Measurements from ENCODE around the gene MR1.

The MR1 gene

DNA sequence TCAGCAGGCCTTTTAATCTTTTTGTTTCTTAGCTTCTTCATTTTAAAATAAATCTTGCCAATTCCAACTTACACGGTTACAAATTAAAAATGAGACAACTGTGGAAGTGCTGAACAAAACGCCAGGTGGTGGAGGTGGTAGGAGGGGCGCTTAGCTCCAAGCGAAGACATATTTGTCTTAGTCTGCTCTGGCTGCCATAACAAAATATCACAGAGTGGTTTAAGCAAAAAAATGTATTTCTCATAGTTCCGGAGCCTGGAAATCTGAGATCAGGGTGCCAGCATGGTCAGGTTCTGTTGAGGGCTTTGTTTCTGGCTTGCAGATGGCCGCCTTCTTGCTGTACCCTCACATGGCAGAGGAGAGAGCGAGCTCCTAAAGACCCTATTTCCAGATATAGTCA lies 69.6 kb downstream of the MR1 start:
- FAIRE-seq: no peak
- TF ChIP-seq TAF1 (IDR thresholded peaks at IDR 0.05; ENCODE audit: low read depth, low read length): no peak
- TF ChIP-seq PAX5 (IDR thresholded peaks at IDR 0.05; ENCODE audit: insufficient read depth, low read length, severe bottlenecking): no peak
- TF ChIP-seq SPI1 (IDR thresholded peaks at IDR 0.05; ENCODE audit: low read depth, low read length): no peak
- no peak for DNase-seq (ENCODE audit: insufficient read length, low spot score)

DNA sequence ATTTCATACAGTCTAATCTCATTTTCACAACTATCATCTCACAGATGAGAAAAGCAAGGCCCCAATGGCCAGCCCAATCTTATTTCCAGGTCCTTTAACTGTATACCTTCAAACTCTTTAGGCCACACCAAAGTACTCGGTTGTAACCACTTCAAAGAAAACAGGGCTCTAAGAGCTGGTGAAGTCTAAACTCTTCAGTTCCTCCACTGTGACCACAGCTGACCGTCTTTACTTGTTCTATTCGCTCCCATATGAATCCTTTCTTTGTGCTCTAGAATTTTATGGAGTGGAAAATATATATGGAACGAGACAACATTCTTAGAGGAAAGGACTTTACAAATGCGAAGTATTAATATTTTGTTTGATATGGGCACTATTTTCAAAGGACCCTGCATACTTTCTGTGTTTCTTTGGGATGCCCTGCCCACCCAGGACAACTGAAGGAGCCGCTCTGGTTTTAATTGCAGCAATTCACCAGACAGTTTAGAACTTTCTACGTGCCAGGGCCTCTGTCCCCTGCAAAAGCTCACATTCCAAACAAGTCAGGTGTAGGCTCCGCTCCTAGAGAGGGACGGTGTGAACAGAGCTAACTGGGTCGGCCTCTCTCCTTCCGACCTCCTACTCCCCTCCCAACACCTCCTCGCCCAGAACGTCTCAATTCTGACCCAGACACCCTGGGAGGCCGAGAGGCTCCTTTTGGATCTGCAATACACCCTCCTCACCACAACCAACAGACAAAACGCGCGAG lies 70.4 kb downstream of the MR1 start:
- DNase-seq (ENCODE audit: insufficient read length, low spot score) (no peak), FAIRE-seq (no peak)
- no peak for TF ChIP-seq POLR2AphosphoS5 (IDR thresholded peaks at IDR 0.05; ENCODE audit: low read depth, low read length)
- peak; percentile 51 for TF ChIP-seq SPI1 (IDR thresholded peaks at IDR 0.05; ENCODE audit: low read depth, low read length)
- no peak; the same call in 1 of the 2 replicates for TF ChIP-seq POLR2A (IDR thresholded peaks at IDR 0.05; ENCODE audit: low read depth, low read length)
- no peak for TF ChIP-seq PAX5 (IDR thresholded peaks at IDR 0.05; ENCODE audit: insufficient read depth, low read length, severe bottlenecking)
- TF ChIP-seq POU2F2 (IDR thresholded peaks at IDR 0.05; ENCODE audit: low read depth, low read length): no peak

GRCh38 chr1:181104790-181105133 lies 71.0 kb downstream of the MR1 start:
- DNase-seq (ENCODE audit: insufficient read length, low spot score) (no peak), FAIRE-seq (peak; percentile 35)
- TF ChIP-seq POLR2A (IDR thresholded peaks at IDR 0.05; ENCODE audit: low read depth, low read length) (no peak; the same call in 1 of the 2 replicates), SPI1 (IDR thresholded peaks at IDR 0.05; ENCODE audit: low read depth, low read length) (no peak), POU2F2 (IDR thresholded peaks at IDR 0.05; ENCODE audit: low read depth, low read length) (no peak), PAX5 (IDR thresholded peaks at IDR 0.05; ENCODE audit: insufficient read depth, low read length, severe bottlenecking) (no peak), POLR2AphosphoS5 (IDR thresholded peaks at IDR 0.05; ENCODE audit: low read depth, low read length) (no peak), TAF1 (IDR thresholded peaks at IDR 0.05; ENCODE audit: low read depth, low read length) (no peak)

DNA sequence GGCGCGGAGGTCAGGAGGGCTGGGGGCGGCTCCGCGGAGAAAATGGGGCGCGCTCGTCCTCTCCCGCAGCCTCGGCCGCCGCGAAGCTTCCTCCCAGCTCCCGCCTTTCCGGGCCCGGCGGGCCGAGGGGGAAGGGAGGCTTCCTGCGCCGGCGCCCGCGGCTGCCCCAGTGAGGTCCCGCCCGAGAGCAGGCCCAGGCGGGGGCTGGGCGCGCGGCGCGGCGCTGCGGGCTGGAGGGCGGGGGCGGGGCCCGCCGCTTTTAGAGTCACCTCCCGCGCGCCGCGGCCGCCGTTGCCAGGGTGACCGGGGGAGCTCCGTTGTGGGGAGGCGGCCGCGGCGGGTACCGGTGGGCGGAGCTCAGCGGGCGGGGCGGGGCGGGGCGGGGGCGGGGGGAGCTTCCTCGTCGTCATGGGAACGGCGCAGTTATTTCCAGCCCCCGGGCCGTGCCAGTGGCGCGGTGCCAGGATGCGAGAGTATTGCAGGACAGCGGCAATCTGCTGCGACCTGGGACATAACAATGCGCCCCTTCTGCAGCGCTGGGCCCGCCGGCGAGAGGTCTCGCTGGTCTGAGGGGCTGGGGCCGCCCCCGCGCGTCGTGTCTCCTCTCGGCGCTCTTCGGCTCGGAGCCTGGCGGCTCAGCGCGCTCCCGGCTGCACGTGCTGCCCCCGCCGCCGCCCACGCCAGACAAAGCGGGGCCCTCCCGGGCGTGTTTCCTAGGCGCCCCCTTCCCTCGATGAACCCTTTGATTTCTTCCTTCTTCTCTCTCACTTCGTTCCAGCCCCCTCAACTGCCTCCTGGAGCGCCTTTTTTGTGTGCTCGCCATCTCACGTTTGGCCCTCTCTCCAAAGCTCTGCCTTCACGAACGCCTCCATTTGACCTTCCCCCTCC lies 71.6 kb downstream of the MR1 start:
- TF ChIP-seq POLR2A (IDR thresholded peaks at IDR 0.05; ENCODE audit: low read depth, low read length) (no peak; the same call in 1 of the 2 replicates), TAF1 (IDR thresholded peaks at IDR 0.05; ENCODE audit: low read depth, low read length) (0 out of 2 replicates have a peak, but pooled peaks have one; percentile 39)
- FAIRE-seq (peak; percentile 72), DNase-seq (ENCODE audit: insufficient read length, low spot score) (peak; percentile 89)

DNA sequence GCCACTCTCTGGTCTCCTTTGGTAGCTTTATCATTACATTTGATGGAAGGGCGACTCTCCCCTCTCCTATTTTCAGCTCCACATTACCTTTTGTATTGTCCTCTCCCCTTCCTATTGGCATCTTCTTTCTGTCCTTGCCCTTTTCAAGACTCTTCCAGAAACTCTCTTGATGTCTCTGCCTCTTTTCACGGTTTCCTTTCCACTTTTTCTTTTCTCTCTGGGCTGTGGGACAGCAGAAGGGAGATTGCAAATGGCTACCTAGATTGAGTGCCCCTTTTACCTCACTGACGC lies 72.2 kb downstream of the MR1 start:
- FAIRE-seq: no peak
- no peak for DNase-seq (ENCODE audit: insufficient read length, low spot score)
- no peak for TF ChIP-seq TAF1 (IDR thresholded peaks at IDR 0.05; ENCODE audit: low read depth, low read length)
- TF ChIP-seq POLR2AphosphoS5 (IDR thresholded peaks at IDR 0.05; ENCODE audit: low read depth, low read length): no peak
- TF ChIP-seq POLR2A (IDR thresholded peaks at IDR 0.05; ENCODE audit: low read depth, low read length): no peak
- no peak for TF ChIP-seq POU2F2 (IDR thresholded peaks at IDR 0.05; ENCODE audit: low read depth, low read length)
- TF ChIP-seq SPI1 (IDR thresholded peaks at IDR 0.05; ENCODE audit: low read depth, low read length): no peak
- TF ChIP-seq PAX5 (IDR thresholded peaks at IDR 0.05; ENCODE audit: insufficient read depth, low read length, severe bottlenecking): no peak

DNA sequence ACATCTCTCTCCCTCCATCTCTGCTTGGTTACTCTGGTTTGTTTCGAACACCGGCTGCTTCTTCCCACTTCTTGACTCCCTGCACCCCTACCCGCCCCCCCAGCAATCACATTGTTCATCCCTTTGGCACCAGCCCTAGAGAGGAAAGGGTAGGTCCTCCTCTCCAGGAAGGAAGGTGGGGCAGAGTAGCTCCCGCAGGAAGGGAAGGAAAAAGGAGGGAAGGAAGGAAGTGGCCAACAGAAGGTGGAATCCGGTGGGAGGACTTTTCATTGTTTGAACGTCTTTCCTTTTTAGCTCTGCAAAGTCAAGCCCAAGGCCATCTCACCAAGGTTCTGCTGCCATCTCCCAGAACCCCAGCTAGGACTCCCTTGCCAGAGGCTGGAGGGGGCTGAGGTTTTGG lies 72.7 kb downstream of the MR1 start:
- DNase-seq (ENCODE audit: insufficient read length, low spot score) (no peak), FAIRE-seq (no peak)
- no peak for TF ChIP-seq POLR2AphosphoS5 (IDR thresholded peaks at IDR 0.05; ENCODE audit: low read depth, low read length)

DNA sequence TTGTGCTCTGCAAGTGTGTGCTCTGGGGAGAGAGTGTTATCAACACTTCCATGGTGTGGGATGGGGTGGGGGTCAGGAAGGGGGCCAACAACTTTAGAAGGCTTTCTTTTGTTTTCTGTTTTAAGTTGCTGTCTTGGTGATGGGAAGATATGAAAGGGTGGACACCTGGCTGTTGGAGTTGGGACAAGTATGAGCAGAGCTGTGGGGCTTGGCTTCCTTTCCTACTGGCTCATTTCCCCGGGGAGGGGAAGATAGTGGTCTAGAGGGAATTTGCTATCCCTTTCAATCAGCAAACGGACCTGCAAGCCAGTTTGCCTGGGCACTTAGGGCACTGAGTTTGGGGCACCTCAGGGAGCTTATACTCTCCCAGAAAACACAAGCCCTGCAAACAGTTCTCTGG lies 73.9 kb downstream of the MR1 start:
- FAIRE-seq (no peak), DNase-seq (ENCODE audit: insufficient read length, low spot score) (no peak)
- TF ChIP-seq PAX5 (IDR thresholded peaks at IDR 0.05; ENCODE audit: insufficient read depth, low read length, severe bottlenecking) (no peak), TAF1 (IDR thresholded peaks at IDR 0.05; ENCODE audit: low read depth, low read length) (no peak), POLR2AphosphoS5 (IDR thresholded peaks at IDR 0.05; ENCODE audit: low read depth, low read length) (no peak), POU2F2 (IDR thresholded peaks at IDR 0.05; ENCODE audit: low read depth, low read length) (no peak), SPI1 (IDR thresholded peaks at IDR 0.05; ENCODE audit: low read depth, low read length) (no peak), POLR2A (IDR thresholded peaks at IDR 0.05; ENCODE audit: low read depth, low read length) (no peak)

DNA sequence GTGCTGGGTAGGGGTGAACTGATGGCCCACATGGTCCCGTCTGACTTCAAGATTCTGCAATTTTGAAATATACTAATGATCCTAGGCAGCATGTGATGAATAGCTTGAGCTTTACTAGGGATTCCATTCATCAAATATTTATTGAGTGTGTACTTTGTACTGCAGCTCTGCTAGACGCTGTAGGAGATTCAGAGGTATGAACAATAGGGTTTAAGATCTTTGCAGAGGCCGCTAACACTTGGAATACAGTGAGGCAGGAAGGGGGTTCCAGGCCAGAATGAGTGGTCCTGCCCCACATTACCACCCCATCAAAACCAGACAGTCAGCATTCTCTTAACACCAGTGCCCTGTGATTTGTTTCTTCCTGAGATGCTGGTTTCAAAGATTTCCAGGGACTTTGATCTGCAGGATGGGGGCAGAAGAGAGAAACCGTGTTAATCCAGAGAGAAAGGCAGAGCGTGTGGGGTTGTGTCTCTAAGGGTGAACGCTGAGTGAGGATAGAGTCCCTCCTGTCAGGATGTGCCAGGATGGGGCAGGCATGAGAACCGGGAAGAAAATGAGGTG lies 74.6 kb downstream of the MR1 start:
- TF ChIP-seq SPI1 (IDR thresholded peaks at IDR 0.05; ENCODE audit: low read depth, low read length) (no peak), POU2F2 (IDR thresholded peaks at IDR 0.05; ENCODE audit: low read depth, low read length) (no peak), PAX5 (IDR thresholded peaks at IDR 0.05; ENCODE audit: insufficient read depth, low read length, severe bottlenecking) (no peak), POLR2A (IDR thresholded peaks at IDR 0.05; ENCODE audit: low read depth, low read length) (no peak), POLR2AphosphoS5 (IDR thresholded peaks at IDR 0.05; ENCODE audit: low read depth, low read length) (no peak), TAF1 (IDR thresholded peaks at IDR 0.05; ENCODE audit: low read depth, low read length) (no peak)
- FAIRE-seq (no peak), DNase-seq (ENCODE audit: insufficient read length, low spot score) (no peak)

DNA sequence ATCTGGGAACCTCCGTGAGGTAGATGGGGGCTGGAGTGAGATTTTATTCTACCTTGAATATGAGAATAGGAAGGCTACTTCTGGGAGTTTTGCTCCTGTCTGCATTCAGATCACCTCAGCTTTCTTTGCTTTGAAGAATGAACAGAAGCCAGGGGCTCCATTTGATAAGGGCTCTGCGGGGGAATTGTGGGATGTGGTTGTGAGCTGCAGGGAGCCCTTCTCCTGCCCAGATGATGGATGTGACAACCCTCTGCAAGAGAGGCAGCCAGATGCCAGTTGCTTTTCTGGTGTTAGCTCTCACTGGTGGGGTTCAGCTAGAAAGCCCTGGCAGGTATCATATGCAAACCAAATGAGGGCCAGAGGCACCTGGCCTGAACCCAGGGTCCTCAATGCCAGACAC lies 76.2 kb downstream of the MR1 start:
- TF ChIP-seq POLR2AphosphoS5 (IDR thresholded peaks at IDR 0.05; ENCODE audit: low read depth, low read length) (no peak), PAX5 (IDR thresholded peaks at IDR 0.05; ENCODE audit: insufficient read depth, low read length, severe bottlenecking) (no peak), TAF1 (IDR thresholded peaks at IDR 0.05; ENCODE audit: low read depth, low read length) (no peak), POU2F2 (IDR thresholded peaks at IDR 0.05; ENCODE audit: low read depth, low read length) (no peak), SPI1 (IDR thresholded peaks at IDR 0.05; ENCODE audit: low read depth, low read length) (no peak), POLR2A (IDR thresholded peaks at IDR 0.05; ENCODE audit: low read depth, low read length) (no peak)
- DNase-seq (ENCODE audit: insufficient read length, low spot score) (no peak), FAIRE-seq (no peak)

Data from GM12891 (cell line).